HepG2 (cell line): ENCODE results near the gene GLOD4.

Experiments
- CCAR2 ChIP-seq: fragments of 200-400 bp; formaldehyde crosslinking; optimal IDR thresholded peaks from 2 replicates; pipeline ENCODE3; 2018; ENCODE audit warnings: low read depth, mild to moderate bottlenecking, low read length, moderate library complexity
- EP300 ChIP-seq, 3 experiments: sonication (generic) in 1 of 3; formaldehyde crosslinking in 1 of 3; IDR thresholded peaks; 2 replicates each; pipeline versions ENCODE4 v1.5.1 to v1.6.1; 2011 to 2020; ENCODE audit warnings: low read depth in 2 of 3, low read length in 2 of 3, borderline replicate concordance in 1 of 3, improper control_type of control experiment in 1 of 3, mild to moderate bottlenecking in 1 of 3, missing genetic modification reagents in 1 of 3, moderate library complexity in 1 of 3
- FOXK2 ChIP-seq: fragments of 450-650 bp; IDR thresholded peaks from 2 replicates; pipeline ENCODE4 v1.6.1; 2016
- HCFC1 ChIP-seq: fragments of 150-350 bp; IDR thresholded peaks from 2 replicates; pipeline ENCODE4 v1.6.1; 2014; ENCODE audit warnings: low read depth, low read length
- RFX5 ChIP-seq: IDR thresholded peaks from 2 replicates; pipeline ENCODE4 v1.6.1; 2011; ENCODE audit warnings: low read depth, low read length, improper control_type of control experiment
- TF ChIP-seq, protein P1 (sequence below): sonication (generic); formaldehyde crosslinking; IDR thresholded peaks from 2 replicates; pipeline ENCODE4 v1.5.0; 2020; ENCODE audit warnings: mild to moderate bottlenecking, missing genetic modification reagents, moderate library complexity
- TF ChIP-seq, protein P2 (sequence below): sonication (generic); formaldehyde crosslinking; IDR thresholded peaks from 2 replicates; pipeline ENCODE4 v1.4.0; 2020; ENCODE audit warnings: low read depth, missing genetic modification reagents
- TF ChIP-seq, protein P3 (sequence below): sonication (generic); formaldehyde crosslinking; IDR thresholded peaks from 2 replicates; pipeline ENCODE4 v1.4.0; 2020; ENCODE audit warnings: missing genetic modification reagents, borderline replicate concordance
- TF ChIP-seq, protein P4 (sequence below), 2 experiments: IDR thresholded peaks; 2 replicates each; pipeline ENCODE4 v1.6.1; 2011 to 2012; ENCODE audit warnings: low read length in 2 of 2, borderline replicate concordance in 1 of 2, low read depth in 1 of 2, mild to moderate bottlenecking in 1 of 2, moderate library complexity in 1 of 2

DNA sequence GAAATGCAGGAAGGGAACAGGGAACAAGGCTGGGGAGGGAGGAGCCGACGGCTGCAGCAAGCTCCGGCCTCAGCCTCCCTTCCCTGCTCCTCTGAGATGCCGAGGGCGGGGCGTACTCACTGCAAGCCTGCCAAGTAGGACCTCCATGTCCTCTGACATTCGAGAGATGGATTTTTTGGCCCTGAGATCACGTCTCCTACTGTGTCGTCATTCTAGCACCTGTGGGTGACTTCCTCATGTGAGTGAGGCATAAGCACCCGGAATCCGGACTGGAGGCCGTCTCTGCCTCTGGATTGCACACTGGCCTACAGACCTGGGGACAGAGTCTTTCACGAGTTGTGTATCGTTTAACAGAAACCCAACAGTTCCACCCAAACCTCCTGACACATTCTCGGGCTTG lies 14.5 kb upstream of the GLOD4 start:
- no peak for TF ChIP-seq EP300 (IDR thresholded peaks at IDR 0.05; ENCODE audit: low read depth in 2 of 2, low read length in 2 of 2)
- no peak for TF ChIP-seq EP300 (CRISPR knock-in tag; IDR thresholded peaks at IDR 0.05; ENCODE audit: borderline replicate concordance)
- no peak for TF ChIP-seq FOXK2
- no peak for TF ChIP-seq HCFC1
- TF ChIP-seq, protein P1, sequence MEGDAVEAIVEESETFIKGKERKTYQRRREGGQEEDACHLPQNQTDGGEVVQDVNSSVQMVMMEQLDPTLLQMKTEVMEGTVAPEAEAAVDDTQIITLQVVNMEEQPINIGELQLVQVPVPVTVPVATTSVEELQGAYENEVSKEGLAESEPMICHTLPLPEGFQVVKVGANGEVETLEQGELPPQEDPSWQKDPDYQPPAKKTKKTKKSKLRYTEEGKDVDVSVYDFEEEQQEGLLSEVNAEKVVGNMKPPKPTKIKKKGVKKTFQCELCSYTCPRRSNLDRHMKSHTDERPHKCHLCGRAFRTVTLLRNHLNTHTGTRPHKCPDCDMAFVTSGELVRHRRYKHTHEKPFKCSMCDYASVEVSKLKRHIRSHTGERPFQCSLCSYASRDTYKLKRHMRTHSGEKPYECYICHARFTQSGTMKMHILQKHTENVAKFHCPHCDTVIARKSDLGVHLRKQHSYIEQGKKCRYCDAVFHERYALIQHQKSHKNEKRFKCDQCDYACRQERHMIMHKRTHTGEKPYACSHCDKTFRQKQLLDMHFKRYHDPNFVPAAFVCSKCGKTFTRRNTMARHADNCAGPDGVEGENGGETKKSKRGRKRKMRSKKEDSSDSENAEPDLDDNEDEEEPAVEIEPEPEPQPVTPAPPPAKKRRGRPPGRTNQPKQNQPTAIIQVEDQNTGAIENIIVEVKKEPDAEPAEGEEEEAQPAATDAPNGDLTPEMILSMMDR (CRISPR knock-in tag), result no peak
- TF ChIP-seq RFX5, result no peak
- TF ChIP-seq, protein P2, sequence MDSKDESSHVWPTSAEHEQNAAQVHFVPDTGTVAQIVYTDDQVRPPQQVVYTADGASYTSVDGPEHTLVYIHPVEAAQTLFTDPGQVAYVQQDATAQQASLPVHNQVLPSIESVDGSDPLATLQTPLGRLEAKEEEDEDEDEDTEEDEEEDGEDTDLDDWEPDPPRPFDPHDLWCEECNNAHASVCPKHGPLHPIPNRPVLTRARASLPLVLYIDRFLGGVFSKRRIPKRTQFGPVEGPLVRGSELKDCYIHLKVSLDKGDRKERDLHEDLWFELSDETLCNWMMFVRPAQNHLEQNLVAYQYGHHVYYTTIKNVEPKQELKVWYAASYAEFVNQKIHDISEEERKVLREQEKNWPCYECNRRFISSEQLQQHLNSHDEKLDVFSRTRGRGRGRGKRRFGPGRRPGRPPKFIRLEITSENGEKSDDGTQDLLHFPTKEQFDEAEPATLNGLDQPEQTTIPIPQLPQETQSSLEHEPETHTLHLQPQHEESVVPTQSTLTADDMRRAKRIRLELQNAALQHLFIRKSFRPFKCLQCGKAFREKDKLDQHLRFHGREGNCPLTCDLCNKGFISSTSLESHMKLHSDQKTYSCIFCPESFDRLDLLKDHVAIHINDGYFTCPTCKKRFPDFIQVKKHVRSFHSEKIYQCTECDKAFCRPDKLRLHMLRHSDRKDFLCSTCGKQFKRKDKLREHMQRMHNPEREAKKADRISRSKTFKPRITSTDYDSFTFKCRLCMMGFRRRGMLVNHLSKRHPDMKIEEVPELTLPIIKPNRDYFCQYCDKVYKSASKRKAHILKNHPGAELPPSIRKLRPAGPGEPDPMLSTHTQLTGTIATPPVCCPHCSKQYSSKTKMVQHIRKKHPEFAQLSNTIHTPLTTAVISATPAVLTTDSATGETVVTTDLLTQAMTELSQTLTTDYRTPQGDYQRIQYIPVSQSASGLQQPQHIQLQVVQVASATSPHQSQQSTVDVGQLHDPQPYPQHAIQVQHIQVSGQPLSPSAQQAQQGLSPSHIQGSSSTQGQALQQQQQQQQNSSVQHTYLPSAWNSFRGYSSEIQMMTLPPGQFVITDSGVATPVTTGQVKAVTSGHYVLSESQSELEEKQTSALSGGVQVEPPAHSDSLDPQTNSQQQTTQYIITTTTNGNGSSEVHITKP (CRISPR knock-in tag), result no peak
- TF ChIP-seq, protein P3, sequence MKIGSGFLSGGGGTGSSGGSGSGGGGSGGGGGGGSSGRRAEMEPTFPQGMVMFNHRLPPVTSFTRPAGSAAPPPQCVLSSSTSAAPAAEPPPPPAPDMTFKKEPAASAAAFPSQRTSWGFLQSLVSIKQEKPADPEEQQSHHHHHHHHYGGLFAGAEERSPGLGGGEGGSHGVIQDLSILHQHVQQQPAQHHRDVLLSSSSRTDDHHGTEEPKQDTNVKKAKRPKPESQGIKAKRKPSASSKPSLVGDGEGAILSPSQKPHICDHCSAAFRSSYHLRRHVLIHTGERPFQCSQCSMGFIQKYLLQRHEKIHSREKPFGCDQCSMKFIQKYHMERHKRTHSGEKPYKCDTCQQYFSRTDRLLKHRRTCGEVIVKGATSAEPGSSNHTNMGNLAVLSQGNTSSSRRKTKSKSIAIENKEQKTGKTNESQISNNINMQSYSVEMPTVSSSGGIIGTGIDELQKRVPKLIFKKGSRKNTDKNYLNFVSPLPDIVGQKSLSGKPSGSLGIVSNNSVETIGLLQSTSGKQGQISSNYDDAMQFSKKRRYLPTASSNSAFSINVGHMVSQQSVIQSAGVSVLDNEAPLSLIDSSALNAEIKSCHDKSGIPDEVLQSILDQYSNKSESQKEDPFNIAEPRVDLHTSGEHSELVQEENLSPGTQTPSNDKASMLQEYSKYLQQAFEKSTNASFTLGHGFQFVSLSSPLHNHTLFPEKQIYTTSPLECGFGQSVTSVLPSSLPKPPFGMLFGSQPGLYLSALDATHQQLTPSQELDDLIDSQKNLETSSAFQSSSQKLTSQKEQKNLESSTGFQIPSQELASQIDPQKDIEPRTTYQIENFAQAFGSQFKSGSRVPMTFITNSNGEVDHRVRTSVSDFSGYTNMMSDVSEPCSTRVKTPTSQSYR (CRISPR knock-in tag), result no peak
- TF ChIP-seq CCAR2, result no peak
- TF ChIP-seq, protein P4, sequence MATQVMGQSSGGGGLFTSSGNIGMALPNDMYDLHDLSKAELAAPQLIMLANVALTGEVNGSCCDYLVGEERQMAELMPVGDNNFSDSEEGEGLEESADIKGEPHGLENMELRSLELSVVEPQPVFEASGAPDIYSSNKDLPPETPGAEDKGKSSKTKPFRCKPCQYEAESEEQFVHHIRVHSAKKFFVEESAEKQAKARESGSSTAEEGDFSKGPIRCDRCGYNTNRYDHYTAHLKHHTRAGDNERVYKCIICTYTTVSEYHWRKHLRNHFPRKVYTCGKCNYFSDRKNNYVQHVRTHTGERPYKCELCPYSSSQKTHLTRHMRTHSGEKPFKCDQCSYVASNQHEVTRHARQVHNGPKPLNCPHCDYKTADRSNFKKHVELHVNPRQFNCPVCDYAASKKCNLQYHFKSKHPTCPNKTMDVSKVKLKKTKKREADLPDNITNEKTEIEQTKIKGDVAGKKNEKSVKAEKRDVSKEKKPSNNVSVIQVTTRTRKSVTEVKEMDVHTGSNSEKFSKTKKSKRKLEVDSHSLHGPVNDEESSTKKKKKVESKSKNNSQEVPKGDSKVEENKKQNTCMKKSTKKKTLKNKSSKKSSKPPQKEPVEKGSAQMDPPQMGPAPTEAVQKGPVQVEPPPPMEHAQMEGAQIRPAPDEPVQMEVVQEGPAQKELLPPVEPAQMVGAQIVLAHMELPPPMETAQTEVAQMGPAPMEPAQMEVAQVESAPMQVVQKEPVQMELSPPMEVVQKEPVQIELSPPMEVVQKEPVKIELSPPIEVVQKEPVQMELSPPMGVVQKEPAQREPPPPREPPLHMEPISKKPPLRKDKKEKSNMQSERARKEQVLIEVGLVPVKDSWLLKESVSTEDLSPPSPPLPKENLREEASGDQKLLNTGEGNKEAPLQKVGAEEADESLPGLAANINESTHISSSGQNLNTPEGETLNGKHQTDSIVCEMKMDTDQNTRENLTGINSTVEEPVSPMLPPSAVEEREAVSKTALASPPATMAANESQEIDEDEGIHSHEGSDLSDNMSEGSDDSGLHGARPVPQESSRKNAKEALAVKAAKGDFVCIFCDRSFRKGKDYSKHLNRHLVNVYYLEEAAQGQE (IDR thresholded peaks at IDR 0.05; ENCODE audit: borderline replicate concordance in 1 of 2, low read depth in 1 of 2, low read length in 2 of 2), result no peak
